ENCODE measurements around the gene LCE3E.

The LCE3E gene

DNA sequence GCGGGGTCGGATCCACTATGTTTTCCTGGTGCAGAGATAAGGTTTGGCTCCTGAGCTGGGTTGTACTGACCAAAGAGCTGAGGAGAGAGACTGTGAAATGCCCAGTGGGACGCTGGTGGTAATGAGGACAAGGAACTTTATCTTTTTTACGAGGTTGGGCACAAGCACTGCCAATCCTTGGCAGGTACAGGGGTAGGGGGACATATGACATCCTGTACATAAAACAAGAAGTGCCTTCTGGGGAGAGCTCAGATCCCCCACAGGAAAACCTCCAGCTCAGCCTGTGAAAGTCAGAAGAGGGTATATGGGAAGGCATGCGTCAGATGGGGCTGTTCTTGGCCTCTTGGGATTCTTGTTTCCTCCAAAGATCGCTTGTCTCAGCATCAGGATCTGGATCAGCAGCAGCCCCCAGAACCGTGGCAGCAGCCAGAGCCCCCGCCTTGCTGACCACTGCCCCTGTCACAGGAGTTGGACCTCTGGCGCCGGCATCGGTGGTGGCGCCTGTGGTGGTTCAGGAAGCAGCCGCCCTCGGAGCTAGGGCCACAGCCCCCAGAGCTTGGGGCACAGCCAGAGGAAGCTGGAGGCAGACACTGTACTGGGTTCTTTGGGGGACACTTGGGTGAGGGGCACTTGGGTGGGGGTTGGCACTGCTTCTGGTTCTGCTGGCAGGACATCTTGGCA lies 905 bp downstream of the LCE3E start:
- TF ChIP-seq, protein P1, sequence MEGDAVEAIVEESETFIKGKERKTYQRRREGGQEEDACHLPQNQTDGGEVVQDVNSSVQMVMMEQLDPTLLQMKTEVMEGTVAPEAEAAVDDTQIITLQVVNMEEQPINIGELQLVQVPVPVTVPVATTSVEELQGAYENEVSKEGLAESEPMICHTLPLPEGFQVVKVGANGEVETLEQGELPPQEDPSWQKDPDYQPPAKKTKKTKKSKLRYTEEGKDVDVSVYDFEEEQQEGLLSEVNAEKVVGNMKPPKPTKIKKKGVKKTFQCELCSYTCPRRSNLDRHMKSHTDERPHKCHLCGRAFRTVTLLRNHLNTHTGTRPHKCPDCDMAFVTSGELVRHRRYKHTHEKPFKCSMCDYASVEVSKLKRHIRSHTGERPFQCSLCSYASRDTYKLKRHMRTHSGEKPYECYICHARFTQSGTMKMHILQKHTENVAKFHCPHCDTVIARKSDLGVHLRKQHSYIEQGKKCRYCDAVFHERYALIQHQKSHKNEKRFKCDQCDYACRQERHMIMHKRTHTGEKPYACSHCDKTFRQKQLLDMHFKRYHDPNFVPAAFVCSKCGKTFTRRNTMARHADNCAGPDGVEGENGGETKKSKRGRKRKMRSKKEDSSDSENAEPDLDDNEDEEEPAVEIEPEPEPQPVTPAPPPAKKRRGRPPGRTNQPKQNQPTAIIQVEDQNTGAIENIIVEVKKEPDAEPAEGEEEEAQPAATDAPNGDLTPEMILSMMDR (IDR thresholded peaks at IDR 0.05): no peak

DNA sequence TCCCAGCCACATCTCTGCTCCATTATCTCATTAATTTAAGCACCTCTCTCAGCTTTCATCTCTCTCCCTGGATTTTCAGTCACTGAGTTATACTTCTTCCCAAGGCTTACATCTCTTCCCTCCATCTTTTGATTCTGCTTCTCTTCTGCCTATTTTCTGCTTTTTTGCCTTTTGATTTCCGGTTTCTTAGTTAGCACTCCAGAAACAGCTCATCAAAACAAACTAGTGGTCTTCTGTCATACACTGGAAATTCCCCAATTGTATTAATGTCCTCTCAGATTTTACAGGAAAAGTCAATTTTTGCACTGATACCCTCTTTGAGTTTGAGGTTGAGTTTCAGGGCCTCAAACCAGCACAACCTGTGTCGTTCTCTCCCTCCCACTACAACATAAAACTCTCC lies 1.5 kb downstream of the LCE3E start:
- TF ChIP-seq, protein P1 (IDR thresholded peaks at IDR 0.05): no peak

DNA sequence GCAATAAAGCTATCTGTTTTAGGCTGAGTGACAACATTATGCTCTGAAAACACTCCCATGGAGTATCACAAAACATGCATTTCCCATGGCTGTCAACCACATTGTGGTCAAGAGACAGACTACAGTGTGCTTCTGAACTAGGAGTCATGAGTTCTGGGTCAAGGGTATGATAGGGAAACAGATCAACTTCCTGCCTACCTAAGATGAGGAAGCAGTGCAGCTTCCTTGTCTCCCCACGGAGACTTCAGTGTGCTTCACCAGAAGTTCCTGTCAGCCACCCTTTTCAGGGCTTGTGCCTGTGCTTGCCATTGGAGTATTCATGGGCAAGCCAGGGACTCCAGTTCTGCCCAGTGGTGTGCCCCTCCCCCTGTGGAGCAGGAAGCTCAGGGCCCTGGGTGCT lies 19.9 kb downstream of the LCE3E start:
- TF ChIP-seq, protein P1 (IDR thresholded peaks at IDR 0.05): no peak

DNA sequence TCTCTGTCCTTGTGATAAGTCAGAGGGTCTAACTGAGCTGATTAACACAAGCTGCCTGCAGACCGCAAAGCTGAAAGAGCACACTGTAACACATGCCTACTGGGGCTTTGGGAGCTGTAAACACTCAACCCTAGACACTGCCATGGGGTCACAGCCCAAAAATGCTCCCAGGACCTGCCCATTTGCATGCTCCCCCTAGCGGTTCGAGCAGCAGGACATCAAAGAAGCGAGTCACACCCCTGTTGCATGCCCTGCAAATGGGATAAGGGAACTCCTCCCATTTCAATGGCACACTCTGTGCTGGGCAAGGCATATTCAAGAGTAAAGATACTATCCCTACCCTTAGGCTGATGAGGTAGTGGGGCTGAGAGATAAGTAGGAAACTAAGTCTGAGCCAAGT lies 22.8 kb downstream of the LCE3E start:
- TF ChIP-seq, protein P1 (IDR thresholded peaks at IDR 0.05): peak; percentile 63

DNA sequence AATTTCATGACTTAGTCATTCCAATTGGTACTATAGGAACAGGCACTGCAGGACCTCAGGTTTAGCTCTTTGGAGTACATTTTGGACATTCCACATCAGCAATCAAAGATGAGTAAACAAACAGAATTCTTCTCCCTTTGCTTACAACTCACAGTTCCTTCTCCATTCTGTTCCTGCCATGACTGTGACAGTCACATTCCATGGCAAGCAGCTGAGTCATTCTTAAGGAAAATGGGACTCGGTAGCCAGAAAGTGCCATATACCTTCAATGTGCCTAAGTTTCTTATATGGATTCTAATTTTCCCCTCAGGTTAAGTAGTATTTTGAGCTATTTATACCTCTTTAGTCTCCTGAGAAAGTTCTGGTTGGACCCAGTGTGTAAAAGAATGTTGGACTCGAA lies 26.7 kb downstream of the LCE3E start:
- TF ChIP-seq, protein P1 (IDR thresholded peaks at IDR 0.05): no peak

DNA sequence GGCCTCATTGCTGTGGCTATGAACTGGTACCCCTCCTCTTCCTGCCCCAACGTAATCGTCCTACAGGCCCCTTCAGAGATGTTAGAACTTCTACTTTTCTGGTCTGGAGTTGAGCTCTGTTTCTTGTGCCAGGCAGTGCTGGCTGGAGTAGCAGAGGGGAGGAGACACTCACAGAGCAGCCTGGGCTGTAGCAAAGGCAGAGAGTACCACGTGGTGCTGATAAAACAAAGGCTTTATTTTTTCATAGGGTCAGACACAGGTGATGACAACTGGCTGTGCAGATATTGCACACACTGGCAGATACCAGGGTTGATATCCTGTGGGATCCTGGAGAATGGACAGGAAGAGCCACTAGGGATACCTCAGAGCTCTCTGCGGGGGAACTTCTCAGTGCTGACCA lies 29.1 kb downstream of the LCE3E start:
- TF ChIP-seq, protein P1 (IDR thresholded peaks at IDR 0.05): no peak

DNA sequence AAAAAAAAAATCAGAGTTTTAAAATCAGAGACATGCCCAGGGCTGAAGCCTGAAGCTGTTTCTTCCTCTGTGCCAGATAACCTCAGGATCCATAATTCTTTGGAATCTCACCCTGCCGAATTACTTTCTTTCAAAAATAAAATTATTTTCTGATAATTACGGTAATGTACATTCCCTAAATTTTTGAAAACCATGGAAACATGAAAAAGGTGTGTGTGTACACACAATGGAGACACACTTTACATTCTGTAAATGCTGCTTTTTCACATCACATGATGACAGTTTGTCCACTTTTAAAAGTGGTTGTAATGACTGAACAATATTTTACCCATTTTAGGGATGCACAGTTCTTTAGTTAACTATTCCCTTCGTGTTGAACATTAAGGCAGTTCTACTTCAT lies 30.8 kb downstream of the LCE3E start:
- TF ChIP-seq, protein P1 (IDR thresholded peaks at IDR 0.05): no peak

Measured in LNCAP (cell line).